ENCODE data around the gene RABL6.
"Not testable (repeated sequence)": the region's sequence is repeated elsewhere in the genome, so short reads cannot be mapped to it uniquely, and the experiment has no call there.

Gene RABL6

GRCh38 chr9:136835162-136835931 is 27.6 kb downstream of the RABL6 start:
- no peak overlapping the region for H3K4me3 ChIP-seq (ENCODE audit: control insufficient read depth, low read depth, low read length)
- no peak for TF ChIP-seq CTCF (IDR thresholded peaks at IDR 0.05; ENCODE audit: control insufficient read depth, insufficient read depth, low read depth, low read length, missing control alignments)
- DNase-seq (ENCODE audit: low read depth) = no peak

- DNase-seq (ENCODE audit: low read depth) = no peak
- TF ChIP-seq CTCF (IDR thresholded peaks at IDR 0.05; ENCODE audit: control insufficient read depth, insufficient read depth, low read depth, low read length, missing control alignments) = no peak
- no peak overlapping the region for H3K4me3 ChIP-seq (ENCODE audit: control insufficient read depth, low read depth, low read length)
These were observed 28.5 kb downstream of the RABL6 start for GRCh38 chr9:136835932-136836904.

DNA sequence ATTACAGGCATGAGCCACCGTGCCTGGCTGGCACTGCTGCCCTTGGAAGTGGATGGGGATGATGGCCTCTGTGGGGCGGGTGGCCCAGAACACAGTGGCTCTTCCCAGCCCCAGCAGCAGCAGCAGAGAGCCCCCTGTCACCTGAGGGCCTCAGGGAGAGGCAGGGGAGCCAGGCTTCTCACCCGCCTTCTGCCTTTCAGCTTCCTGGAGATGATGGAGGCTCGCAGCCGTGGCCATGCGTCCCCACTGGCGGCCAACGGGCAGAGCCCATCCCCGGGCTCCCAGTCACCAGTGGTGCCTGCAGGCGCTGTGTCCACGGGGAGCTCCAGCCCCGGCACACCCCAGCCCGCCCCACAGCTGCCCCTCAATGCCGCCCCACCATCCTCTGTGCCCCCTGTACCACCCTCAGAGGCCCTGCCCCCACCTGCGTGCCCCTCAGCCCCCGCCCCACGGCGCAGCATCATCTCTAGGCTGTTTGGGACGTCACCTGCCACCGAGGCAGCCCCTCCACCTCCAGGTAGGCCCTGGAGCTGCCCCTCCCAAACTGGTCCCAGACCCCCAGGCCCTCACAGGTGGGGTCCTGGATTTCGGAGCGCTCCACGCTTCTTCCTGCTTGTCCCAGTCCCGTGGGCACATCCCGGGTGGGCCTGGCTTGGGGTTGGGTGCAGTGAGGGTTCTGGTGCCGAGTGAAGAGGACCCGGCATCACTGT is 29.6 kb downstream of the RABL6 start:
- H3K4me3 ChIP-seq (ENCODE audit: control insufficient read depth, low read depth, low read length) = no peak overlapping the region
- no peak for DNase-seq (ENCODE audit: low read depth)
- no peak for TF ChIP-seq CTCF (IDR thresholded peaks at IDR 0.05; ENCODE audit: control insufficient read depth, insufficient read depth, low read depth, low read length, missing control alignments)

DNA sequence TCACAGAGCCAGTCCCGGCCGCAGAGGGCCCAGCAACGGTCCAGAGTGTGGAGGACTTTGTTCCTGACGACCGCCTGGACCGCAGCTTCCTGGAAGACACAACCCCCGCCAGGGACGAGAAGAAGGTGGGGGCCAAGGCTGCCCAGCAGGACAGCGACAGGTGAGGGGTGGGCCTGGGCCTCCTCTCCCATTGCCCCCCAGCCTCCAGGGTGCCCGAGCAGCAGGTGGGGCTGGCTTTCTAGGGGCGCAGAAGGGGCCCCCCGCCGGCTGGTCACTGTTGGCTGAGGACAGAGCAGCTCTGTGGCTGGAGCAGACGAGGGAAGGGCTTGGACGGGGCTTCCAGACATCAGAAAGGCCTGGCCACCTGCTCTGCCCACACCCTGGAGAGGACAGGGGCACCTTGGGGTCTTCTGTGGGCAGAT is 30.1 kb downstream of the RABL6 start:
- H3K4me3 ChIP-seq (ENCODE audit: control insufficient read depth, low read depth, low read length); DNase-seq (ENCODE audit: low read depth): not testable (repeated sequence)

GRCh38 chr9:136838314-136839228 is 30.8 kb downstream of the RABL6 start:
- no peak overlapping the region for H3K4me3 ChIP-seq (ENCODE audit: control insufficient read depth, low read depth, low read length)
- TF ChIP-seq CTCF (IDR thresholded peaks at IDR 0.05; ENCODE audit: control insufficient read depth, insufficient read depth, low read depth, low read length, missing control alignments) = no peak
- no peak for DNase-seq (ENCODE audit: low read depth)

DNA sequence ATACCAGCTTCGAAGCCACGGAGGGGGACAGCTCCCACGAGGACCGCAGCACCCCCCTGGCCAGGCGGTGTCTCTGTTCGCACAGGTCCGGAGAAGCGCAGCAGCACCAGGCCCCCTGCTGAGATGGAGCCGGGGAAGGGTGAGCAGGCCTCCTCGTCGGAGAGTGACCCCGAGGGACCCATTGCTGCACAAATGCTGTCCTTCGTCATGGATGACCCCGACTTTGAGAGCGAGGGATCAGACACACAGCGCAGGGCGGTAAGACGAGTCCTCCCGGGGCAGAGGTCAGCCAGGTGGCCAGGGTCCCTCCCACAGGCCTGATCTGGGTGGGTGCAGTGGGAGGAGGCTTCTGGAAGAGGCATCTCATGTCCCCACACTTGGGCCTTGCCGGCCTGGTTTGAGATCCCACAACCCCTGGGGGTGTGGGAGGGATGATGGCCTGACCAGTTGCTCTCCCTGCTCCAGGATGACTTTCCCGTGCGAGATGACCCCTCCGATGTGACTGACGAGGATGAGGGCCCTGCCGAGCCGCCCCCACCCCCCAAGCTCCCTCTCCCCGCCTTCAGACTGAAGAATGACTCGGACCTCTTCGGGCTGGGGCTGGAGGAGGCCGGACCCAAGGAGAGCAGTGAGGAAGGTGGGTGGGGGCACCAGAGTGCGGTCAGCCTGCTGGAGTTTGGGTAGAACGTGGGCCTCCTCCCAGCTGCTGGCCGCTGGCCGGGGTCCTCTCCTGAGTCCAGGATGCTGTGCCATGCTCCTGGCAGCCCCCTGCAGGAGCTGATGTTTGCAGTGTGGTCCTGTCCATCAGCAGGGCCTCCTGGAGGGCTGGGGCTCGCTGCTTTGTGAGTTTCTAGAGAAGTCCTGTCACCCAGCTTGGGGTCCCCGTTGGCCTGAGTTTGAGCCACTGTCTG is 31.7 kb downstream of the RABL6 start:
- DNase-seq (ENCODE audit: low read depth) = no peak
- no peak for TF ChIP-seq CTCF (IDR thresholded peaks at IDR 0.05; ENCODE audit: control insufficient read depth, insufficient read depth, low read depth, low read length, missing control alignments)
- no peak overlapping the region for H3K4me3 ChIP-seq (ENCODE audit: control insufficient read depth, low read depth, low read length)

Data from AG09309 (cell line).